CD4-positive, alpha-beta T cell treated with Interleukin-4 for 4 hours (primary cell): ENCODE results near the gene UGGT2.
"Not testable (repeated sequence)": the region's sequence is repeated elsewhere in the genome, so short reads cannot be mapped to it uniquely, and the experiment has no call there.

ENCODE experiments used
- DNase-seq: peaks from one replicate; pipeline ENCODE4 v3.0.0-alpha.2; 2020

Gene UGGT2

DNA sequence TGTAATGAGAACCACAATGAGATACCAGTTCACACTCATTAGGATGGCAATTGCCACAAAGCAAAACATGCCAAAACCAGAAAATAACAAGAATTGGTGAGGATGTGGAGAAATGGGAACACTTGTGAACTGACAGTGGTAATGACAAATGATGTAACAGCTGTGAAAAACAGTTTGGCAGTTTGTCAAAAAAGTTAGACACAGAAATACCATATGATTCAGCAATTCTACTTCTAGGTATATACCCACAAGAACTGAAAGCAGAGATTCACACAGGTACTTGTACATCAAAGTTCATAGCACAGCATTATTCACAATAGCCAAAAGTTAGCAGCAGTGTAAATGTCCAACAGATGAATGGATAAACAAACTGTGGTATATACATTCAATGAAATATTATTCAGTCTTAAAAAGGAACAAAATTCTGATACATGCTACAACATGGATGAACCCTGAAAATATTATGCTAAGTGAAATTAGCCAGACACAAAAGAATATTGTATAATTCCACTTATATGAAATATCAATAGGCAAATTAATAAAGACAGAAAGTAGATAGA lies 96.5 kb downstream of the UGGT2 start:
- DNase-seq: no peak

DNA sequence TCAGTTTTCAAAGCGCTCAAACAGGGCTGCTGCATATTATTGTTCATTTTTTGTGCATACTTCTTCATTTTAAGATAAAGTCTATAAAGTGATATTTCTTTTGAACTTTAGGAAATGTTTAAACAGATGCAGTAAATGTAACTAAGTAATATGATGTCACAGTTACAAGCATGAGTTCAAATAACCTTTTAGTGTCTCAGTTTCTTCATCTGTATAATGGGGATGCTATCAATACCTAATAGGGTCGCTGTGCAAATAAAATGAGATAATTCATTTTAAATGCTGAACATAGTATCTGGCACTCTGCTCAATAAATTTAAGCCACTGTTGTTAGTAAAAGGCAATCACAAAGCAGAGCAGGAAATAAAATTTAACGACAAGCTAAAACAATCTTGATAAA lies 97.5 kb downstream of the UGGT2 start:
- no peak for DNase-seq

- no peak for DNase-seq
Measured at GRCh38 chr13:95955255-95955654, 97.9 kb downstream of the UGGT2 start.

DNA sequence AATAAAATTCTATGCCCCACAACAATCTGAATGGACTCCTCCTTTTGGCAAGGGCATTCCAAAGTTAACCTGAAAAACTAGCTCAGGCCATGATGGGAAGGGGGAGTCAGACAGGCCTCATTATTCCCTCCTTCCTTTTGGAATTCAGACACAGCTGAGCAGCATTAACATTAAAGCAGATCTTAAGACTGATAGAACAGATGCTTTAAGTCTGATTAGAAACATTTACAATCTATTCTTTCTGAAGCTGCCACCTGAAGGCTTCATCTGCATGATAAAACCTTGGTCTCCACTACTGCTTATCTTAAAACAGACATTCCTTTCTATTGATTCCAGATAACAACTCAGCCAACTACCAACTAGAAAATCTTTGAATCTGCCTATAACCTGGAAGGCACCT lies 98.9 kb downstream of the UGGT2 start:
- no peak for DNase-seq

DNA sequence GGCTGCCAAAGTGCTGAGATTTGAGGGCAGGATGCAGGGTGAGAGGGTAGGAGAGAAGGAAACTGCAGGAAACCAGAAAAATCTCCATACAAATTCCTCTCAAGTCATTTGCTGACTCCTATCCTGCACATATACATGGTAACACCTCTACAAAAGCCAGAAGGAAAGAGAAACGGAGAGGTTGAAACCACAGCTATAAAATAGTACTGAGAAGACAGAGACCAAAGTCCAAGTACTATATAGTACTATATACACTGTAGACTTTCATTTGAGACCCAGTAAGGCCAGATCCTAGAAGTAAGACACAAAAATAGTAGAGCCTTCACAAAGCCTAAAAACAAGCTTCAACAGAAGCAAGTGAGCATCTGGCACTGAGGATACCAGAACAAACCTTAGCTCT lies 103.1 kb downstream of the UGGT2 start:
- no peak for DNase-seq

- DNase-seq: no peak
Measured at GRCh38 chr13:95948656-95949055, 104.5 kb downstream of the UGGT2 start.

- DNase-seq: no peak
Measured at GRCh38 chr13:95937714-95938320, 115.4 kb downstream of the UGGT2 start.

GRCh38 chr13:95931300-95932025 lies 121.7 kb downstream of the UGGT2 start:
- DNase-seq: no peak

GRCh38 chr13:95929430-95929829 lies 123.8 kb downstream of the UGGT2 start:
- DNase-seq: no peak

DNA sequence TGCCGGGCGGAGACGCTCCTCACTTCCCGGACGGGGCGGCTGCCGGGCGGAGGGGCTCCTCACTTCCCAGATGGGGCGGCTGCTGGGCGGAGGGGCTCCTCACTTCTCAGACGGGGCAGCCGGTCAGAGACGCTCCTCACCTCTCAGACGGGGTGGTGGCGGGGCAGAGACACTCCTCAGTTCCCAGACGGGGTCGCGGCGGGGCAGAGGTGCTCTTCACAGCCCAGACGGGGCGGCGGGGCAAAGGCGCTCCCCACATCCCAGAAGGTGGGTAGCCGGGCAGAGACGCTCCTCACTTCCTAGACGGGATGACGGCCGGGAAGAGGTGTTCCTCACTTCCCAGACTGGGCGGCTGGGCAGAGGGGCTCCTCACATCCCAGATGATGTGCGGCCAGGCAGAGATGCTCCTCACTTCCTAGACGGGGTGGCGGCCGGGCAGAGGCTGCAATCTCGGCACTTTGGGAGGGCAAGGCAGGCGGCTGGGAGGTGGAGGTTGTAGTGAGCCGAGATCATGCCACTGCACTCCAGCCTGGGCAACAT lies 124.8 kb downstream of the UGGT2 start:
- not testable (repeated sequence) for DNase-seq

GRCh38 chr13:95926231-95926630 lies 127.0 kb downstream of the UGGT2 start:
- no peak for DNase-seq

GRCh38 chr13:95924389-95924994 lies 128.7 kb downstream of the UGGT2 start:
- DNase-seq: no peak

- DNase-seq: no peak
Measured at GRCh38 chr13:95921485-95921884, 131.7 kb downstream of the UGGT2 start.

DNA sequence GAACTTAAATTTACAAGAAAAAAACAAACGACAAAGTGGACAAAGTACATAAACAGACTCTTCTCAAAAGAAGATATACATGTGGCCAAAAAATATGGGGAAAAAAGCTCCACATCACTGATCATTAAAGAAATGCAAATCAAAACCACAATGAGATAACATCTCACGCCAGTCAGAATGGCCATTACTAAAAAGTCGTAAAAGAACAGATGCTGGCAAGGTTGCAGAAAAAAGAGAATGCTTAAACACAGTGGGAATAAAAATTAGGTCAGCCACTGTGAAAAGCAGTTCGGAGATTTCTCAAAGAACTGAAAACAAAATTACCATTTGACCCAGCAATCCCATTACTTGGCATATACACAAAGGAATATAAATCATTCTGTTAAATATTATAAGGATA lies 132.7 kb downstream of the UGGT2 start:
- DNase-seq: no peak

- DNase-seq: no peak
Measured at GRCh38 chr13:95918860-95919259, 134.3 kb downstream of the UGGT2 start.

- DNase-seq: no peak
Measured at GRCh38 chr13:95914991-95915501, 138.2 kb downstream of the UGGT2 start.

DNA sequence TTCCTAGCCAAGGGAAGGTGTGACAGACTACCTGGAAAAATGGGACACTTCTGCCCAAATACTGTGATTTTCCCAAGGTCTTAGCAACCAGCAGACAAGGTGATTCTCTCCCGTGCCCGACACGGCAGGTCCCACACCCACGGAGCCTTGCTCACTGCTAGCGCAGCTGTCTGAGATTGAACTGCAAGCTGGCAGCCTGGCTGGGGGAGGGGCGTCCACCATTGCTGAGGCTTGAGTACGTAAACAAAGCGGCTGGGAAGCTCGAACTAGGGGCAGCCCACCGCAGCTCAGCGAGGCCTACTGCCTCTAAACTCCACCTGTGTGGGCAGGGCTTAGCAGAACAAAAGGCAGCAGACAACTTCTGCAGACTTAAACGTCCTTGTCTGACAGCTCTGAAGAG lies 146.2 kb downstream of the UGGT2 start:
- no peak for DNase-seq

- DNase-seq: no peak
Measured at GRCh38 chr13:95903569-95903968, 149.6 kb downstream of the UGGT2 start.

- DNase-seq: no peak
Measured at GRCh38 chr13:95902741-95903140, 150.5 kb downstream of the UGGT2 start.

DNA sequence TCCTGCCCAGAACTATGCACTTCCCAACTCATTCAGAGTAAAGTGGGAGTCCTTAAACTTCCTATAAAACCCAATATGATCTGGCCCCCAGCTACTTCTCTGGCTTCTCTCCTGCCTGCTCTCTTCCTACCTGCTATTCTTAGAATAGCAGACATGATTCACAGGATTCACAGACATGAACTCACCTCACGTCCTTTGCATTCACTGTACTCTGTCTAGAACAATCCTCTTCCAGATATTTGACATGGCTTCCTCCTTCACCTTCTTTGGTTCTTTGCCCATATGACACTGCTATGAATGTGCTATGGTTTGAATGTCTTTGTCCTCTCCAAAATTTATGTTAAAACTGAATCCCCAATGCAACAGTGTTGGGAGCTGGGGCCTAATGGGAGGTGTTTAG lies 154.9 kb downstream of the UGGT2 start:
- no peak for DNase-seq

DNA sequence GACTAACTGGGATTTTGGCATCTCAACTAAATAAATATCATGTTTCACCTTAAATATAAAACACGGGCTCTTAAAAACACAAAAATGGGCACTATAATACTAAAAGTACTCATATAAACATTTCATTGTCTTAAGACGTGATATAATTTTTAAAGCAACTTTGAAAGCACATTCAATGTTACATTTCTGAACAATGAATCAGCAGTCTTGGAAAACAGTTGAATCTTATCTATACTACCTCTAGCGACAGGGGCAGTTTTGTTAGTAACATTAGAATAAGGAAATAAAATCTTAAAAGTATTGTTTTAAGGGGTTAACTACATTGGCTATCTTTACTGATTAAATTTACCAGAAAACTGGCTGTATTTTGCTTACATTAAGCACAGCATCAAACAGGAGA lies 156.9 kb downstream of the UGGT2 start:
- DNase-seq: no peak

DNA sequence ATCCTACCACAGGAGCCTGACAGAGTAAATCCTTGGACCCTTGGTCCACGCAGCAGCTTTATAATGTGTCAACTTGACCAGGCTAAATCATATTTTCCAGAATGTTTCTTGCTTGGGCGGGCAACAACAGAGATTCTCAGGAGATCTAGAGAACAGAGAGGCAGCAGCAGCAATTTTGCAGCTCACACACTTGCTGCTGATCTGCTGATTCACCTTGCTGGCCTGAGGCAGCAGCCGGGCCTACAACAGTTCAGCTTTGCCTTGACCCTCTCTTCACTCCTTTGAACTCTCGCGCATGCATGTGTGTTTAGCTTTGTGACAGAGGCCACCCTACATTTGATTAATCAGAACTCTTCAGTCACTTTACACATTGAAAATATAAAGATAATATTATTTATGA lies 159.3 kb downstream of the UGGT2 start:
- no peak for DNase-seq

GRCh38 chr13:95882121-95882520 lies 171.1 kb downstream of the UGGT2 start:
- DNase-seq: no peak

DNA sequence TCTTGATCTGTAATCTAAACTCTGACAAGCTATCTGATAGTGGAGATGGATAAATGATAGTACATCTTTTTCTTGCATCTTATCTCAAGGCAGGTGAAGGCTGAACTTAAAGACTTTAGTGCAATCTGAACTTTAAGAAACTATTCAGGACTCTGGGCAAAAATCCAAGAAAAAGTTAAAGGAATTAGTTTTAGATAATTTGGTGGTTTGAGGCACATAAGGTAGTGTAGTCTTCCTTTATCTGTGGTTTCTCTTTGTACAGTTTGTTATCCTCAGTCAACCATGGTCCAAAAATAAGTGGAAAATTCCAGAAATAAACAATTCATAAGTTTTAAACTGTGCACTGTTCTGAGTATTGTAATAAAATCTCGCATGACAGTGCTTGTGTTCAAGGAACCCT lies 172.9 kb downstream of the UGGT2 start:
- DNase-seq: no peak
